SU-DHL-6 (cell line): ENCODE measurements around the gene TCF4.

Experiments
- EZH2phosphoT487 ChIP-seq: fragments of 200-600 bp; sonication (generic), shearing (Covaris generic); conservative IDR thresholded peaks from 2 replicates; pipeline ENCODE4 v1.6.1; 2018; ENCODE audit warnings: mild to moderate bottlenecking, antibody characterized with exemption, low read length, moderate library complexity, mixed read lengths
- TF ChIP-seq, protein P1 (sequence below): fragments of 200-600 bp; sonication (generic); IDR thresholded peaks from one replicate; pipeline ENCODE4 v1.5.1; 2017; ENCODE audit warnings: antibody characterized with exemption, mild to moderate bottlenecking, low read length, moderate library complexity; ENCODE audit not compliant: insufficient read depth, poor library complexity, severe bottlenecking

DNA sequence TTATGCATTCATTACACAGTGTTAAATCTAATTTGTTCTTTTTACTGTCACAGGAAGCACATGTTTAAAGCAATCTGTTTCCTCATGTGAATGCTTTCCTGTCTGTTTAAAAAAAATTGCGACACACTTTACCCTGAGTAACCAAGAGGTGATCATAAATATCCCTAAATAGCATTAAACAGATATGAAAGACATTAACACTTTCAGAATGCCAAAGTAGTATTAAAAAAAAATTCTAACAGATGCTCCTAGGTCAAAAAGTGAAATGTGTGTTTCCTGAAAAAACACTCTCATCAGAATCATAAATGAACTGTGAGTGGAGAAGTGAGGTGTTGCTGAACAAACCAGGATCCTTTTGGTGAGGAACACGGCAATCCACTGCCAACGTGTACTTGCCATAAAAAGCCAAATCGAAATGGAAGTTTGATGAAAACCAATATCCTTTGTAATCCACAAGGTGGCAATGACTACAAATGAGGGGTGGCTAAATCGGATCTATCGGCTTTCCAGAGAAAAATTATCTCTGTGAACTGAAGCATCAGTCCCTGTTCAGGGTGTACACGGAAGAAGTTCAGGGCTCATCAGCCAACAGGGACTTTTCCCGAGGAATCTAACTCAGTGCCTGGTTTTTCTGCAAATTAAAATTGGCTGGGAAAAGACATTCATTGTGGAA, 248.9 kb downstream of the TCF4 start:
- TF ChIP-seq, protein P1, sequence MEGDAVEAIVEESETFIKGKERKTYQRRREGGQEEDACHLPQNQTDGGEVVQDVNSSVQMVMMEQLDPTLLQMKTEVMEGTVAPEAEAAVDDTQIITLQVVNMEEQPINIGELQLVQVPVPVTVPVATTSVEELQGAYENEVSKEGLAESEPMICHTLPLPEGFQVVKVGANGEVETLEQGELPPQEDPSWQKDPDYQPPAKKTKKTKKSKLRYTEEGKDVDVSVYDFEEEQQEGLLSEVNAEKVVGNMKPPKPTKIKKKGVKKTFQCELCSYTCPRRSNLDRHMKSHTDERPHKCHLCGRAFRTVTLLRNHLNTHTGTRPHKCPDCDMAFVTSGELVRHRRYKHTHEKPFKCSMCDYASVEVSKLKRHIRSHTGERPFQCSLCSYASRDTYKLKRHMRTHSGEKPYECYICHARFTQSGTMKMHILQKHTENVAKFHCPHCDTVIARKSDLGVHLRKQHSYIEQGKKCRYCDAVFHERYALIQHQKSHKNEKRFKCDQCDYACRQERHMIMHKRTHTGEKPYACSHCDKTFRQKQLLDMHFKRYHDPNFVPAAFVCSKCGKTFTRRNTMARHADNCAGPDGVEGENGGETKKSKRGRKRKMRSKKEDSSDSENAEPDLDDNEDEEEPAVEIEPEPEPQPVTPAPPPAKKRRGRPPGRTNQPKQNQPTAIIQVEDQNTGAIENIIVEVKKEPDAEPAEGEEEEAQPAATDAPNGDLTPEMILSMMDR, result no peak
- no peak for TF ChIP-seq EZH2phosphoT487
